Hepatocyte (in vitro differentiated cells): Measurements from ENCODE around the gene FHOD3. TPM values are rescaled to one million over a fixed set of nuclear protein-coding genes. Genes with fewer than 3 reads are reported as not detected.

Experiments
- DNase-seq: peaks from one replicate; pipeline ENCODE4 v3.0.0-alpha.2; 2016; ENCODE audit warnings: low spot score
- H2AFZ ChIP-seq: fragments of 200-600 bp; sonication (generic); 2 replicates; pipeline ENCODE4 v1.6.0; 2016; ENCODE audit warnings: antibody characterized with exemption, mild to moderate bottlenecking
- H3K27ac ChIP-seq: fragments of 200-600 bp; sonication (generic); 2 replicates; pipeline ENCODE4 v1.5.1; 2016; ENCODE audit warnings: mild to moderate bottlenecking
- H3K27me3 ChIP-seq: fragments of 200-600 bp; sonication (generic); 2 replicates; pipeline ENCODE4 v1.6.1; 2016
- H3K36me3 ChIP-seq: fragments of 200-600 bp; sonication (generic); replicated peaks from 2 replicates; pipeline ENCODE4 v1.5.1; 2016; ENCODE audit warnings: low read depth; ENCODE audit not compliant: insufficient read depth
- H3K4me1 ChIP-seq: fragments of 200-600 bp; sonication (generic); 2 replicates; pipeline ENCODE4 v1.5.1; 2016; ENCODE audit warnings: mild to moderate bottlenecking, moderate library complexity; ENCODE audit not compliant: insufficient read depth
- H3K4me2 ChIP-seq: fragments of 200-600 bp; sonication (generic); 2 replicates; pipeline ENCODE4 v1.6.0; 2016
- H3K4me3 ChIP-seq: fragments of 200-600 bp; sonication (generic); 2 replicates; pipeline ENCODE4 v1.5.1; 2016; ENCODE audit warnings: mild to moderate bottlenecking
- H3K79me2 ChIP-seq: fragments of 200-600 bp; sonication (generic); 2 replicates; pipeline ENCODE4 v1.6.0; 2017; ENCODE audit warnings: mild to moderate bottlenecking
- H3K9me2 ChIP-seq: fragments of 200-600 bp; sonication (generic); replicated peaks from 2 replicates; pipeline ENCODE4 v1.6.0; 2017; ENCODE audit warnings: mild to moderate bottlenecking; ENCODE audit not compliant: insufficient read depth
- H3K9me3 ChIP-seq: fragments of 200-600 bp; sonication (generic); 2 replicates; pipeline ENCODE4 v1.5.1; 2016; ENCODE audit warnings: low read depth, mild to moderate bottlenecking
- H4K20me1 ChIP-seq: fragments of 200-600 bp; sonication (generic); 2 replicates; pipeline ENCODE4 v1.6.0; 2016; ENCODE audit warnings: mild to moderate bottlenecking; ENCODE audit not compliant: insufficient read depth, poor library complexity, severe bottlenecking
- CTCF ChIP-seq: fragments of 200-600 bp; sonication (generic); IDR thresholded peaks from 2 replicates; pipeline ENCODE4 v1.5.1; 2016; ENCODE audit warnings: antibody characterized with exemption, mild to moderate bottlenecking; ENCODE audit not compliant: poor library complexity
- EZH2 ChIP-seq: fragments of 200-600 bp; sonication (generic); IDR thresholded peaks from 2 replicates; pipeline ENCODE4 v1.6.1; 2016; ENCODE audit warnings: antibody characterized with exemption, mild to moderate bottlenecking, borderline replicate concordance
- EZH2phosphoT487 ChIP-seq: fragments of 200-600 bp; sonication (generic); IDR thresholded peaks from one replicate; pipeline ENCODE4 v1.6.1; 2018; ENCODE audit warnings: antibody characterized with exemption, mild to moderate bottlenecking, low read depth, moderate library complexity; ENCODE audit not compliant: unreplicated experiment, severe bottlenecking
- WGBS: methylation state at CpG from one replicate; pipeline ENCODE4 v1.1.6; 2016; ENCODE audit warnings: low lambda C conversion rate; ENCODE audit errors: missing lambda C conversion rate; 5-methylcytosine and 5-hydroxymethylcytosine counted together
- polyA plus RNA-seq: library from polyadenylated mRNA; unstranded; fragments of >200 nt; fragmentation: Nextera tagmentation; extraction: Ambion mirVana; gene quantifications from 2 replicates; pipeline ENCODE4 v1.2.1, GENCODE V29; 2016
- total RNA-seq: library from RNA; depleted of rRNA; stranded (reverse); fragments of >200 nt; gene quantifications from 2 replicates; pipeline ENCODE4 v1.2.3, GENCODE V29; 2014

FHOD3 gene
- total and polyA plus RNA-seq, 2 experiments from 2014 or later: 1.7 to 2.7 TPM

- Histone ChIP-seq H3K9me3 (no peaks in the 10 kb centered on the region), H3K9me2 (no peaks in the 10 kb centered on the region), H2AFZ (no peak overlapping the region), H3K79me2 (no peaks in the 10 kb centered on the region), H3K4me2 (no peak overlapping the region), H3K27me3 (no peaks in the 10 kb centered on the region), H3K27ac (no peak overlapping the region), H3K4me3 (no peak overlapping the region), H3K4me1 (peaks cover 8% of the 10 kb centered on the region), H3K36me3 (no peaks in the 10 kb centered on the region), H4K20me1 (no peaks in the 10 kb centered on the region)
- TF ChIP-seq EZH2 (no peak), EZH2phosphoT487 (no peak), CTCF (no peak)
- WGBS: 91% methylated on average over 4 of the region's 4 CpGs
- no peak for DNase-seq
Measured at GRCh38 chr18:36708366-36708765, 410.9 kb downstream of the FHOD3 start.

- H2AFZ ChIP-seq: no peak overlapping the region
Measured at GRCh38 chr18:36709315-36709714, 411.8 kb downstream of the FHOD3 start.

GRCh38 chr18:36711014-36711725 lies 413.7 kb downstream of the FHOD3 start:
- Histone ChIP-seq H3K9me2 (no peaks in the 10 kb centered on the region), H3K4me3 (no peak overlapping the region), H3K4me2 (no peak overlapping the region), H3K4me1 (peaks cover under 1% of the 10 kb centered on the region), H4K20me1 (no peaks in the 10 kb centered on the region), H3K36me3 (no peaks in the 10 kb centered on the region), H3K27ac (no peak overlapping the region), H3K27me3 (no peaks in the 10 kb centered on the region), H3K9me3 (no peaks in the 10 kb centered on the region), H2AFZ (no peak overlapping the region), H3K79me2 (no peaks in the 10 kb centered on the region)
- 69% methylated on average over 6 of the region's 6 CpGs for WGBS
- TF ChIP-seq EZH2 (no peak), CTCF (no peak), EZH2phosphoT487 (no peak)
- no peak for DNase-seq

More at GRCh38 chr18:36709315-36709714, 411.8 kb downstream of the FHOD3 start:
- no peak for DNase-seq
- Histone ChIP-seq H3K9me2 (no peaks in the 10 kb centered on the region), H3K4me2 (no peak overlapping the region), H4K20me1 (no peaks in the 10 kb centered on the region), H3K4me3 (no peak overlapping the region), H3K36me3 (no peaks in the 10 kb centered on the region), H3K79me2 (no peaks in the 10 kb centered on the region), H3K27me3 (no peaks in the 10 kb centered on the region), H3K9me3 (no peaks in the 10 kb centered on the region), H3K27ac (no peak overlapping the region), H3K4me1 (peaks cover 8% of the 10 kb centered on the region)
- TF ChIP-seq EZH2: no peak
- WGBS: 95% methylated on average over 6 of the region's 6 CpGs

- H3K4me3 ChIP-seq: no peak overlapping the region
- H3K4me2 ChIP-seq: no peak overlapping the region
- TF ChIP-seq EZH2 (no peak), CTCF (no peak), EZH2phosphoT487 (no peak)
- no peak overlapping the region for H3K27ac ChIP-seq
- H3K9me2 ChIP-seq: no peaks in the 10 kb centered on the region
- H2AFZ ChIP-seq: no peak overlapping the region
- H3K27me3 ChIP-seq: no peaks in the 10 kb centered on the region
- H3K79me2 ChIP-seq: no peaks in the 10 kb centered on the region
- peak; percentile 64 for DNase-seq
- H3K9me3 ChIP-seq: no peaks in the 10 kb centered on the region
- no peaks in the 10 kb centered on the region for H3K36me3 ChIP-seq
- WGBS: 63% methylated on average over 6 of the region's 6 CpGs
- H3K4me1 ChIP-seq: no peaks in the 10 kb centered on the region
- H4K20me1 ChIP-seq: no peaks in the 10 kb centered on the region
Measured at GRCh38 chr18:36711813-36712444, 414.4 kb downstream of the FHOD3 start.
